HG02678 (cell line): ENCODE data around the gene PTPRN2.

Experiments
- ATAC-seq: cut with Tn5 transposase; IDR thresholded peaks from one replicate; pipeline ENCODE4 v1.9.1; 2021; ENCODE audit warnings: mild to moderate bottlenecking, moderate library complexity; ENCODE audit not compliant: unreplicated experiment

The PTPRN2 gene

GRCh38 chr7:157691586-157692459 is 895.8 kb downstream of the PTPRN2 start:
- ATAC-seq = no peak

- no peak for ATAC-seq
These were observed 896.6 kb downstream of the PTPRN2 start for GRCh38 chr7:157690833-157691585.

GRCh38 chr7:157690058-157690832 is 897.4 kb downstream of the PTPRN2 start:
- no peak for ATAC-seq

- no peak for ATAC-seq
These were observed 898.2 kb downstream of the PTPRN2 start for GRCh38 chr7:157689269-157690057.

GRCh38 chr7:157688533-157689268 is 898.9 kb downstream of the PTPRN2 start:
- ATAC-seq = no peak

- no peak for ATAC-seq
These were observed 899.6 kb downstream of the PTPRN2 start for GRCh38 chr7:157687845-157688532.

GRCh38 chr7:157687158-157687557 is 900.5 kb downstream of the PTPRN2 start:
- no peak for ATAC-seq

GRCh38 chr7:157686285-157686894 is 901.2 kb downstream of the PTPRN2 start:
- no peak for ATAC-seq

GRCh38 chr7:157685430-157686284 is 902.0 kb downstream of the PTPRN2 start:
- no peak for ATAC-seq

GRCh38 chr7:157684909-157685429 is 902.7 kb downstream of the PTPRN2 start:
- no peak for ATAC-seq

GRCh38 chr7:157684157-157684908 is 903.3 kb downstream of the PTPRN2 start:
- ATAC-seq = no peak

- ATAC-seq = no peak
These were observed 903.9 kb downstream of the PTPRN2 start for GRCh38 chr7:157683747-157684156.

- ATAC-seq = no peak
These were observed 904.5 kb downstream of the PTPRN2 start for GRCh38 chr7:157682946-157683746.

GRCh38 chr7:157682064-157682945 is 905.3 kb downstream of the PTPRN2 start:
- no peak for ATAC-seq

- no peak for ATAC-seq
These were observed 908.0 kb downstream of the PTPRN2 start for GRCh38 chr7:157679607-157680006.
